ENCODE results near the gene TRAP1. TPM values are rescaled to one million over a fixed set of nuclear protein-coding genes. Genes with fewer than 3 reads are reported as not detected.

Gene TRAP1
- total and polyA plus RNA-seq, 12 donors, result 59.8 to 113 (median 87.9) TPM

DNA sequence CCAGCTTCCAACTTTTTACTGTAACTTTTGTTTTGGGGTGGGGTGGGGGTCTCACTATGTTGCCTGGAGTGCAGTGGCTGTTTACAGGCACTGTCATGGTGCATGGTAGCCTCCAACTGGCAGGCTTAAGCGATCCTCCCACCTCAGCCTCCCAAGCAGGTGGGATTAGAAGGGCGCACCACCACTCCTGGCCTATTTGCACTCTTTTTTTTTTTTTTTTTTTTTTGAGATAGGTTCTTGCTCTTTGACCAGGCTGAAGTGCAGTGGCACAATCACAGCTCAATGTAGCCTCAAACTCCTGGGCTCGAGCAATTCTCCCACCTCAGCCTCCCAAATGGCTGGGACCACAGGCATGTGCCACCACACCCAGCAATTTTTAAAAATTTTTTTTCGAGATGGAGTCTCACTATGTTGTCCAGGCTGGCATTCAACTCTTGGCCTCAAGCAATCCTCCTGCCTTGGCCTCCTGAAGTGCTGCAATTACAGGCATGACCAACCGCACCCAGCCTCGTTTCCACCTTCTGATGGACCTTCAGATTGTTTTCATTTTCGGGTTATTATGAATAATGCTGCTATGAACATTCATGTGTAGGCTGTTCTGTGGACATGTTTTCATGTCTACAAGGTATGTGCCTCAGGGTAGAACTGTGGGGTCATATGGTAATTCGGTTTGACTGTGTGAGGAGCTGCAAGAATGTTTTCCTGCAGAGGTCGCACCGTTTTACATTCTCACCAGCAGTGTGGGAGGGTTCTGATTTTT is 10.9 kb downstream of the TRAP1 start:
- Histone ChIP-seq H3K9me3 (replicated peaks in 1 of 3) (no peaks in the 10 kb centered on the region), H3K27ac (no peak overlapping the region), H3K4me1 (replicated peaks in 1 of 2) (no peaks in the 10 kb centered on the region), H3K36me3 (replicated peaks in 1 of 2) (no peaks in the 10 kb centered on the region), H3K4me3 (no peak overlapping the region), H3K27me3 (no peaks in the 10 kb centered on the region)
- TF ChIP-seq POLR2A (IDR thresholded peaks at IDR 0.05) (no peak), CTCF (IDR thresholded peaks at IDR 0.05) (no peak)
- WGBS, 4 donors, result 90 to 95% (median 95%) methylated on average over 10 of the region's 10 CpGs
- intact Hi-C loops (cut with DNase I), result no loop called here
- DNase-seq, result no peak

DNA sequence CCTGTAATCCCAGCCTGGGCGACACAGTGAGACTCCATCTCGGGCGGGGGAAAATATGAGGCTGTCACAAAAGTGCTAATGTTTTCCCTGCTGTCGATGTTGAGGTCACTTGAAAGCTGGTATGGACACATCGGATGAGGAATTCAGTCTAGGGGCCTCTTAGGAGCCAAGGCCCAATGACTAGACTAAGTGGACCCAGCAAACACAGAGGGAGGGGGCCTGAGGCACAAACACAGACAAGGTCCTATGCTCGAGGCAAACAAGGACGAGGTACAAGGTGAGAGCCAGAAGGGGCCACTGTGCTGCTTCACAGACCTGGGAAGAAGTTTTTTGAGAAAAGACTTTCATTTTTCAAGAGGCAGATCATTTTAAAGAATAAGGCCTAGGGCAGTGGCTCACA is 15.2 kb downstream of the TRAP1 start:
- TF ChIP-seq CTCF (IDR thresholded peaks at IDR 0.05), result no peak
- TF ChIP-seq POLR2A (IDR thresholded peaks at IDR 0.05), result no peak
- intact Hi-C loops (cut with DNase I), result no loop called here
- H3K27ac ChIP-seq, result no peak overlapping the region
- DNase-seq, result no peak
- H3K4me3 ChIP-seq, result no peak overlapping the region
- no peaks in the 10 kb centered on the region for H3K9me3 ChIP-seq (replicated peaks in 1 of 3)
- WGBS, 4 donors, result 89 to 93% (median 92%) methylated on average over 7 of the region's 7 CpGs
- no peaks in the 10 kb centered on the region for H3K4me1 ChIP-seq (replicated peaks in 1 of 2)
- H3K27me3 ChIP-seq, result no peaks in the 10 kb centered on the region
- H3K36me3 ChIP-seq (replicated peaks in 1 of 2), result no peaks in the 10 kb centered on the region

DNA sequence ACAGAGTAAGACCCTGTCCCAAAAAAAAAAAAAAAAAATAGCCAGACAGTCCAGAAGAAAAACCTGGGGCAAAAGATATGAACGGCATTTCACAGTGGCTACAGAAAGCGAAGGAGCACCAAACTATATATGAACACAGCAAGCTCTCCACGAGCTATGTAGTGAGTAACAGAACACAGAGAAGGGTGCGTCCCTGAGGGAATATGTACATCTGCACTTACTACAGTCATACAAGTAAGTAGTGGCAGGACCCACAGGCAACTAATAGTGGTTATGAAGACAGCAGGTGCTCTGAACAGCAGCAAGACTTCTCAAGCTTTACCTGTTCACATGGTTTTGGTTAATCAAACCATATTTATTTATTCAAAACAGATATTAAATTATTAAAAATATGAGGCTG is 15.8 kb downstream of the TRAP1 start:
- 79 to 100% (median 91%) methylated on average over 4 of the region's 4 CpGs for WGBS, 4 donors

GRCh38 chr16:3698941-3699340 is 18.4 kb downstream of the TRAP1 start:
- 75 to 88% (median 81%) methylated on average over 3 to 4 of the region's 4 CpGs for WGBS, 4 donors
- no peak overlapping the region for H3K4me3 ChIP-seq
- H3K36me3 ChIP-seq (replicated peaks in 1 of 2), result no peaks in the 10 kb centered on the region
- TF ChIP-seq CTCF (IDR thresholded peaks at IDR 0.05) (no peak), POLR2A (IDR thresholded peaks at IDR 0.05) (no peak)
- H3K4me1 ChIP-seq (replicated peaks in 1 of 2), result no peaks in the 10 kb centered on the region
- intact Hi-C loops (cut with DNase I), result no loop called here
- H3K27ac ChIP-seq, result no peak overlapping the region
- no peaks in the 10 kb centered on the region for H3K9me3 ChIP-seq (replicated peaks in 1 of 3)
- no peaks in the 10 kb centered on the region for H3K27me3 ChIP-seq
- no peak for DNase-seq

More for the DNA sequence above, 15.8 kb downstream of the TRAP1 start:
- intact Hi-C loops (cut with DNase I), result no loop called here
- Histone ChIP-seq H3K4me3 (no peak overlapping the region), H3K4me1 (replicated peaks in 1 of 2) (no peaks in the 10 kb centered on the region), H3K27me3 (no peaks in the 10 kb centered on the region), H3K36me3 (replicated peaks in 1 of 2) (no peaks in the 10 kb centered on the region), H3K9me3 (replicated peaks in 1 of 3) (no peaks in the 10 kb centered on the region), H3K27ac (no peak overlapping the region)
- no peak for TF ChIP-seq CTCF (IDR thresholded peaks at IDR 0.05)
- no peak for TF ChIP-seq POLR2A (IDR thresholded peaks at IDR 0.05)
- DNase-seq, result no peak

Data from adrenal gland (tissue), 12 donors.